Mammary epithelial cell (primary cell): ENCODE measurements around the gene MSANTD2.
A peak's percentile ranks its signal among the peaks of the same experiment; 100 is the strongest.

Experiments
- EZH2 ChIP-seq: IDR thresholded peaks from 2 replicates; pipeline ENCODE4 v1.6.1; 2012; ENCODE audit warnings: low read length, inconsistent platforms, borderline replicate concordance
- TF ChIP-seq, protein P1 (sequence below), 2 donors: IDR thresholded peaks in 1 of 2; conservative IDR thresholded peaks in 1 of 2; 2 replicates each; pipeline ENCODE4 v1.5.1; 2011 to 2012; ENCODE audit warnings: inconsistent platforms in 2 of 2, low read length in 2 of 2, mild to moderate bottlenecking in 2 of 2, control low read depth in 1 of 2, low read depth in 1 of 2; ENCODE audit not compliant: insufficient read depth in 1 of 2; ENCODE audit errors: extremely low read depth in 1 of 2

DNA sequence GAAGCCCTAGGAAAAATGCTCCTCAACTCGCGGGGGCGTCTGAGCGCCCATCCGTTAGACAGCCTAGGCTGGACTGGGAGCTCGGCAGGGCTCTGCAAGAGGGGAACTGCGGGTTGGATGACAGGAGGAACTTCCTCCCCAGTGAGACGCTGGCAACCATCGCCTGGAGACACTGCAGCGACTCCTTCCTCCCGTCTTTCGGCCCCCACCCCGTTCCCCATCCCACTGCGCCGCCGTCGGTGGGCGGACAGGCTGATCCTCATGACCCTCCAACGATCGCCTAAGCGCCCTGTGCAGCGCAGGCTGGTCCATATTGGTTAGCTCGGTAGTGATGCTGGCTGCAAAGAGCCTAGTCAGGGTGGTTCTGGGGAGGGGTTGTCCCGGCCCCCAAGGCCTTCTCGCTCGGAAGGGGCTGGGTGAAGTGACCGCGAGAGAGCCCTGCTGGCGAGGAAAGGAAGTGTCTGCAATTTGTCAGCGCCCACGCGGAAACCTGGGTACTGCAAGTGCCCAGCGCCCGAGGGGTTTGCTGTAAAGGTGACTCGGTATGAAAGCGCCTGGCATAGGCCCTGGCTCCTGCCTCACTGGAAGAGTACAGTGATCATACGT is 59.8 kb downstream of the MSANTD2 start:
- TF ChIP-seq, protein P1, sequence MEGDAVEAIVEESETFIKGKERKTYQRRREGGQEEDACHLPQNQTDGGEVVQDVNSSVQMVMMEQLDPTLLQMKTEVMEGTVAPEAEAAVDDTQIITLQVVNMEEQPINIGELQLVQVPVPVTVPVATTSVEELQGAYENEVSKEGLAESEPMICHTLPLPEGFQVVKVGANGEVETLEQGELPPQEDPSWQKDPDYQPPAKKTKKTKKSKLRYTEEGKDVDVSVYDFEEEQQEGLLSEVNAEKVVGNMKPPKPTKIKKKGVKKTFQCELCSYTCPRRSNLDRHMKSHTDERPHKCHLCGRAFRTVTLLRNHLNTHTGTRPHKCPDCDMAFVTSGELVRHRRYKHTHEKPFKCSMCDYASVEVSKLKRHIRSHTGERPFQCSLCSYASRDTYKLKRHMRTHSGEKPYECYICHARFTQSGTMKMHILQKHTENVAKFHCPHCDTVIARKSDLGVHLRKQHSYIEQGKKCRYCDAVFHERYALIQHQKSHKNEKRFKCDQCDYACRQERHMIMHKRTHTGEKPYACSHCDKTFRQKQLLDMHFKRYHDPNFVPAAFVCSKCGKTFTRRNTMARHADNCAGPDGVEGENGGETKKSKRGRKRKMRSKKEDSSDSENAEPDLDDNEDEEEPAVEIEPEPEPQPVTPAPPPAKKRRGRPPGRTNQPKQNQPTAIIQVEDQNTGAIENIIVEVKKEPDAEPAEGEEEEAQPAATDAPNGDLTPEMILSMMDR (conservative IDR thresholded peaks at IDR 0.05 in 1 of 2, IDR thresholded peaks at IDR 0.05 in 1 of 2; ENCODE audit: extremely low read depth in 1 of 2, insufficient read depth in 1 of 2, low read depth in 1 of 2, low read length in 2 of 2): peak in 1 of 2 donors; percentile 44
- no peak for TF ChIP-seq EZH2
